ENCODE data around the gene SMIM44.
"Not testable (repeated sequence)": the region's sequence is repeated elsewhere in the genome, so short reads cannot be mapped to it uniquely, and the experiment has no call there.

- TF ChIP-seq CTCF (IDR thresholded peaks at IDR 0.05 in 8 of 11, conservative IDR thresholded peaks at IDR 0.05 in 3 of 11); POLR2AphosphoS5 (IDR thresholded peaks at IDR 0.05); POLR2A (IDR thresholded peaks at IDR 0.05): not testable (repeated sequence)
These were observed 30.4 kb downstream of the SMIM44 start for GRCh38 chr19:3452942-3453214.
